Kidney epithelial cell (primary cell): ENCODE results near the gene ANKRD16. TPM values are rescaled to one million over a fixed set of nuclear protein-coding genes. Genes with fewer than 3 reads are reported as not detected.

Experiments
- DNase-seq: peaks from one replicate; pipeline ENCODE4 v3.0.0-alpha.2; 2010; ENCODE audit warnings: low read depth
- H3K27me3 ChIP-seq: 2 replicates; pipeline ENCODE4 v1.6.0; 2011; ENCODE audit warnings: low read length; ENCODE audit not compliant: control insufficient read depth, insufficient read depth
- H3K36me3 ChIP-seq: 2 replicates; pipeline ENCODE4 v1.5.1; 2011; ENCODE audit warnings: low read length; ENCODE audit not compliant: control insufficient read depth, insufficient read depth
- H3K4me3 ChIP-seq: 2 replicates; pipeline ENCODE4 v1.5.1; 2011; ENCODE audit warnings: low read depth, mild to moderate bottlenecking, control low read depth, low read length
- total RNA-seq: library from RNA; depleted of rRNA; stranded (reverse); fragments of >200 nt; gene quantifications from 2 replicates; pipeline ENCODE4 v1.2.3, GENCODE V29; 2015
- TF ChIP-seq, protein P1 (sequence below): IDR thresholded peaks from 2 replicates; pipeline ENCODE4 v1.5.1; 2011; ENCODE audit warnings: mild to moderate bottlenecking, moderate library complexity, low read length, control low read depth, inconsistent platforms; ENCODE audit not compliant: insufficient read depth, poor library complexity, severe bottlenecking

Gene ANKRD16
- total RNA-seq, 1 donor from 2014 or later: 7.9 TPM

DNA sequence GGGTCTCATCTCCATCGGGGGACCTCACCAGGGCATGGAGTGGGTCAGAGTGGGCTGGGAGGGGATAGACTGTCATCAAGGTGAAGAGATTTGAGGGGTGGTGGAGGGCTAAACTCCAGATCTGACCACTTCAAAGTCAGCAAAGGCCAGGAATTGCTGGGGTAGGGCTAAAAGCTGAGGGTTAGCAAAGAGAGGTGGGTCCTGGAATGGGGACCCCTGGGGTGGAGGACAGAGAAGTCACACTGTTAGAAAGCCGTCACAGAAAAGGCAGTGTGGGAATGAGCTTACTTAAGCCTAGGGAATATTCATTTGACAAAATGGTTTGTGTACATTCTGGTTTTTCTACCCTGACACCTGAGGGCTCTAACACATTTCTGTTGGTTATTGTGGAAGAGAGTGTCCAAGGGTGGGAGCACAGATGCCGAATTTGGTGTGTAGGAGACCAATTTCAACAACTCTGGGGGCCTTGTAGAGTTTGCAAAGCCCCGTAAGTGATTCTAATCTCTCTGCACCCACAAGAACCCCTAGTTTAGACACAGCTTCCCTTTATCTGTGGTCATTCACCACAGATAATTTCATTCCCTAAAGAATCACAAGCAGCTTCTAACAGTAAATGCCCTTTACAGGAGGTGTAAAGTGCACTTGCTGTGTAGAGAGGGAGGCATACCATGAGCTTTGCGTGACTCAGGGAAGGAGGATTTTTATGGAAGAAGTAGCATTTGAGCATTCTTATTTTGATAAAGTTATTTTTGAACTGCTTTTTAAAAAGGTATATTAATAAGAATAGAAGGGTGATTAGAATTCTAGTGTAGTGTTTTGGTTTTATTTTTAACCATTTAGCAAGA, 6.7 kb upstream of the ANKRD16 start:
- no peak for DNase-seq
- H3K27me3 ChIP-seq: no peaks in the 10 kb centered on the region
- H3K36me3 ChIP-seq: no peaks in the 10 kb centered on the region
- TF ChIP-seq, protein P1, sequence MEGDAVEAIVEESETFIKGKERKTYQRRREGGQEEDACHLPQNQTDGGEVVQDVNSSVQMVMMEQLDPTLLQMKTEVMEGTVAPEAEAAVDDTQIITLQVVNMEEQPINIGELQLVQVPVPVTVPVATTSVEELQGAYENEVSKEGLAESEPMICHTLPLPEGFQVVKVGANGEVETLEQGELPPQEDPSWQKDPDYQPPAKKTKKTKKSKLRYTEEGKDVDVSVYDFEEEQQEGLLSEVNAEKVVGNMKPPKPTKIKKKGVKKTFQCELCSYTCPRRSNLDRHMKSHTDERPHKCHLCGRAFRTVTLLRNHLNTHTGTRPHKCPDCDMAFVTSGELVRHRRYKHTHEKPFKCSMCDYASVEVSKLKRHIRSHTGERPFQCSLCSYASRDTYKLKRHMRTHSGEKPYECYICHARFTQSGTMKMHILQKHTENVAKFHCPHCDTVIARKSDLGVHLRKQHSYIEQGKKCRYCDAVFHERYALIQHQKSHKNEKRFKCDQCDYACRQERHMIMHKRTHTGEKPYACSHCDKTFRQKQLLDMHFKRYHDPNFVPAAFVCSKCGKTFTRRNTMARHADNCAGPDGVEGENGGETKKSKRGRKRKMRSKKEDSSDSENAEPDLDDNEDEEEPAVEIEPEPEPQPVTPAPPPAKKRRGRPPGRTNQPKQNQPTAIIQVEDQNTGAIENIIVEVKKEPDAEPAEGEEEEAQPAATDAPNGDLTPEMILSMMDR: no peak
- H3K4me3 ChIP-seq: no peak overlapping the region

DNA sequence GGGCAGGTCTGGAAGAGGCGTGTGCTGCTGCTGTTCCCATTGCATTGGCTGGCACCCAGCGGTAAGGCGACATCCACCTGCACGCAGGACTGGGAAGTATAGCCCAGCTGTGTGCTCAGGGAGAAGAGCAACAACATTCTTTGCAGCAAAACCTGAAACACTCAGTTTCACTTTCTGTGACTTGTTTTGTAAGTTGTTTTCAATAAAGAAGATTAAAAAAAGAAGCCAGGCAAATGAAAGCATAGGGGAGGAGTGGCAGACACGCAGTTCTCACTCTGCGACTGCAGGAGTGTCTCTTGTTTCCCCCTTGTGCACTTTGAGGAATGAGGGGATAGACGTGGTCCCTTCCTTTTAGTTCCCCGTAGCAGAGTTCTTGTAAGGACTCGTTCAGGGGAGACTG, 6.1 kb upstream of the ANKRD16 start:
- Histone ChIP-seq H3K36me3 (no peaks in the 10 kb centered on the region), H3K4me3 (no peak overlapping the region), H3K27me3 (no peaks in the 10 kb centered on the region)
- DNase-seq: no peak
- TF ChIP-seq, protein P1: no peak

- no peaks in the 10 kb centered on the region for H3K36me3 ChIP-seq
- H3K4me3 ChIP-seq: no peak overlapping the region
- TF ChIP-seq, protein P1: no peak
- no peaks in the 10 kb centered on the region for H3K27me3 ChIP-seq
- DNase-seq: no peak
Observed at GRCh38 chr10:5895365-5895764, 5.7 kb upstream of the ANKRD16 start.

DNA sequence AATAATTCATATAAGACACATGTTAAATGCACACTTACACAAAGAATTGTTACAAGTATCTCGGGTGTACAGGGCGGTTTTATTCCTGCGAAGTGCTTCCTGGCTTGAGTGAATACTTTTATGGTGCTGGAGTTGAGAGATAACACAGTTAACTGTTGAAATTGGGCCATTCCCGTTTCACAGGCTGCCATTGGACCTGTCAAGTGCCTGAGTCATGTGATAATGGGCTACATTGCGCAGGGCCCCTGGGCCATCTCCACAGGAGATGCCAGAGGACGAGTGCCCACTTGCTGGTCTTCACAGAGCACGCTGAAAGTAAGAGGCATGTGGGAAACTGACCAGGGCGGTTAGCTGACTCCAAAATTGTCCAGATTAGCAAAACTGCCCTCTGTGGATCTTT, 5.2 kb upstream of the ANKRD16 start:
- Histone ChIP-seq H3K27me3 (no peaks in the 10 kb centered on the region), H3K4me3 (no peak overlapping the region), H3K36me3 (no peaks in the 10 kb centered on the region)
- TF ChIP-seq, protein P1: no peak
- DNase-seq: no peak

GRCh38 chr10:5894403-5894802, 4.7 kb upstream of the ANKRD16 start:
- no peaks in the 10 kb centered on the region for H3K27me3 ChIP-seq
- DNase-seq: no peak
- TF ChIP-seq, protein P1: no peak
- no peaks in the 10 kb centered on the region for H3K36me3 ChIP-seq
- no peak overlapping the region for H3K4me3 ChIP-seq

DNA sequence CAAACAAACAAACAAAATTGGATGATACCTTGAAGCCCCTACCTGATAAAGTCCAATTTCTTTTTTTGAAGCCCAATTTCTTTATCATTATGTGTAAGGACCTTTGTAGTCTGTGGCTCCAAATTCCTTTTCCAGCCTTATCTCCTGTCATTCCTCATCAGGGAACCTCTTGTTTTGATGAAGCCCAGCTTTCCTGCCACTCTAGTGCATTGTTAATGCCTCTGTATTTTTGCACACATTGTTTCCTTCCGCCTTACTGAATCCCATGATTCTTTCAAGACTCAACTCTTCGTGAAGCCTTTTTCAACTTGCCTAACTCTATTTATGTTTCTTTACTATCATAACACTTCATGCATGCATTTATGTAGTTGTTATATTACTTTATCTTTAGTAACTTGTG, 3.6 kb upstream of the ANKRD16 start:
- no peaks in the 10 kb centered on the region for H3K36me3 ChIP-seq

More for the DNA sequence above, 3.6 kb upstream of the ANKRD16 start:
- DNase-seq: no peak
- H3K4me3 ChIP-seq: no peak overlapping the region
- no peaks in the 10 kb centered on the region for H3K27me3 ChIP-seq
- TF ChIP-seq, protein P1: no peak
